Endothelial cell of umbilical vein (primary cell): ENCODE data around the gene NUMA1. TPM values are rescaled to one million over a fixed set of nuclear protein-coding genes. Genes with fewer than 3 reads are reported as not detected.

ENCODE experiments used
- BruUV-seq: library from RNA; stranded (reverse); fragments of 400-500 nt; replicated peaks from 2 replicates; lab custom pipeline; 2021; lab: Mats Ljungman, UMichigan
- CTCF ChIA-PET: fragments of 300-600, 350-600 bp; sonication (Branson Sonifier 250); formaldehyde crosslinking; loops from one replicate; lab custom pipeline; 2021; ENCODE audit warnings: antibody characterized with exemption, inconsistent platforms; lab: Charles Lee
- POLR2A ChIA-PET: fragments of 300-600, 350-600 bp; sonication (Branson Sonifier 250); formaldehyde crosslinking; loops from one replicate; lab custom pipeline; 2021; ENCODE audit warnings: antibody characterized with exemption, inconsistent platforms; lab: Charles Lee
- DNase-seq: peaks from one replicate; pipeline ENCODE4 v3.0.0-alpha.2; 2011; ENCODE audit warnings: low read depth, low spot score
- FAIRE-seq: peaks from 2 replicates; lab custom pipeline; 2011; peaks lifted over from hg19 to GRCh38; lab: Jason Lieb, UNC
- H2AFZ ChIP-seq: 2 replicates; pipeline ENCODE4 v1.6.0; 2012; ENCODE audit warnings: low read depth, low read length, control low read depth, inconsistent platforms
- H3K27ac ChIP-seq: 2 replicates; pipeline ENCODE4 v1.5.1; 2011; ENCODE audit warnings: low read depth, mild to moderate bottlenecking, control low read depth, low read length, moderate library complexity; ENCODE audit not compliant: insufficient read depth
- H3K27me3 ChIP-seq, 2 experiments: 2 replicates each; pipeline versions ENCODE4 v1.6.0 to v1.6.1; 2011; ENCODE audit warnings: low read length in 2 of 2, mixed read lengths in 1 of 2; ENCODE audit not compliant: control insufficient read depth in 2 of 2, insufficient read depth in 2 of 2
- H3K36me3 ChIP-seq, 2 experiments: 2 replicates in 1 of 2; 3 replicates in 1 of 2; pipeline ENCODE4 v1.5.1; 2011; ENCODE audit warnings: low read length in 2 of 2, mild to moderate bottlenecking in 1 of 2, moderate library complexity in 1 of 2; ENCODE audit not compliant: control insufficient read depth in 2 of 2, insufficient read depth in 2 of 2; ENCODE audit errors: extremely low read depth in 1 of 2
- H3K4me1 ChIP-seq: 3 replicates; pipeline ENCODE4 v1.5.1; 2011; ENCODE audit warnings: mild to moderate bottlenecking, low read length; ENCODE audit not compliant: control insufficient read depth, insufficient read depth; ENCODE audit errors: extremely low read depth
- H3K4me2 ChIP-seq: 2 replicates; pipeline ENCODE4 v1.6.1; 2011; ENCODE audit warnings: low read length, control low read depth, mixed read lengths; ENCODE audit not compliant: insufficient read depth
- H3K4me3 ChIP-seq, 3 experiments: fragments of 200-600 bp in 1 of 3; sonication (generic), shearing (Covaris generic) in 1 of 3; replicated peaks in 1 of 3; 2 replicates each; pipeline ENCODE4 v1.5.1; 2011 to 2016; ENCODE audit warnings: control low read depth in 3 of 3, low read length in 3 of 3, mild to moderate bottlenecking in 2 of 3, inconsistent platforms in 1 of 3, low read depth in 1 of 3, moderate library complexity in 1 of 3; ENCODE audit not compliant: insufficient read depth in 1 of 3
- H3K79me2 ChIP-seq: 2 replicates; pipeline ENCODE4 v1.6.0; 2012; ENCODE audit warnings: low read length, inconsistent platforms; ENCODE audit not compliant: control insufficient read depth, insufficient read depth
- H3K9ac ChIP-seq: replicated peaks from 2 replicates; pipeline ENCODE3; 2011; ENCODE audit warnings: low read length, control low read depth; ENCODE audit not compliant: insufficient read depth; ENCODE audit errors: extremely low read depth
- H3K9me1 ChIP-seq: replicated peaks from 3 replicates; pipeline ENCODE4 v1.6.0; 2011; ENCODE audit warnings: mild to moderate bottlenecking, low read length; ENCODE audit not compliant: control insufficient read depth, insufficient read depth; ENCODE audit errors: extremely low read depth
- H3K9me3 ChIP-seq: replicated peaks from 2 replicates; pipeline ENCODE4 v1.5.1; 2012; ENCODE audit warnings: low read length, inconsistent platforms; ENCODE audit not compliant: control insufficient read depth, insufficient read depth
- H4K20me1 ChIP-seq: replicated peaks from 2 replicates; pipeline ENCODE3; 2011; ENCODE audit warnings: mild to moderate bottlenecking, low read length; ENCODE audit not compliant: control insufficient read depth, insufficient read depth; ENCODE audit errors: extremely low read depth
- EZH2 ChIP-seq: IDR thresholded peaks from 2 replicates; pipeline ENCODE4 v1.6.1; 2012; ENCODE audit warnings: borderline replicate concordance, low read depth, mild to moderate bottlenecking, moderate library complexity, low read length, inconsistent platforms; ENCODE audit not compliant: severe bottlenecking
- FOS ChIP-seq: IDR thresholded peaks from 2 replicates; pipeline ENCODE4 v1.6.1; 2011; ENCODE audit warnings: mild to moderate bottlenecking, low read length, moderate library complexity, borderline replicate concordance; ENCODE audit not compliant: insufficient read depth
- GATA2 ChIP-seq: IDR thresholded peaks from 2 replicates; pipeline ENCODE4 v1.7.0; 2011; ENCODE audit warnings: low read depth, mild to moderate bottlenecking, moderate library complexity, mixed read lengths, low read length; ENCODE audit not compliant: insufficient read length, insufficient read depth
- JUN ChIP-seq: IDR thresholded peaks from 2 replicates; pipeline ENCODE4 v1.6.1; 2011; ENCODE audit warnings: borderline replicate concordance, low read depth; ENCODE audit not compliant: insufficient read length, insufficient read depth
- MYC ChIP-seq: IDR thresholded peaks from one replicate; pipeline ENCODE4 v1.6.1; 2011; ENCODE audit warnings: mild to moderate bottlenecking, low read depth, low read length
- POLR2A ChIP-seq: IDR thresholded peaks from 2 replicates; pipeline ENCODE4 v1.6.1; 2012; ENCODE audit warnings: low read depth, mild to moderate bottlenecking, control low read depth, low read length
- POLR2AphosphoS5 ChIP-seq: IDR thresholded peaks from 2 replicates; pipeline ENCODE4 v1.6.1; 2012; ENCODE audit warnings: low read depth, mild to moderate bottlenecking, control low read depth, low read length, moderate library complexity; ENCODE audit not compliant: insufficient read depth
- dilution Hi-C: fragments of 300-500 bp; cut with MboI; formaldehyde crosslinking; loops from one replicate; pipeline ENCODE4 v1.15.0; 2019; ENCODE audit warnings: low sequenced_read_pairs; ENCODE audit not compliant: extremely low pct_ligation_motif_present
- intact Hi-C: fragments of 100-400 bp; cut with micrococcal nuclease; formaldehyde crosslinking; loops from one replicate; pipeline ENCODE4 v1.10.0; 2022
- polyA plus RNA-seq, 4 experiments: library from polyadenylated mRNA; depleted of rRNA in 3 of 4; stranded (reverse) in 3 of 4; unstranded in 1 of 4; fragments of >200 nt; gene quantifications; 2 replicates each; pipeline versions ENCODE4 v1.2.1 to v1.2.3, GENCODE V29; 2011 to 2012; ENCODE audit warnings: missing spikeins in 1 of 4
- total RNA-seq: library from RNA; stranded (reverse); gene quantifications from 2 replicates; pipeline ENCODE4 v1.2.3, GENCODE V29; 2021
- TF ChIP-seq, protein P1 (sequence below), 2 donors: IDR thresholded peaks; 1 replicate in 1 of 2; 2 replicates in 1 of 2; pipeline ENCODE4 v1.5.1; 2011; ENCODE audit warnings: low read length in 2 of 2, mild to moderate bottlenecking in 2 of 2, moderate library complexity in 2 of 2, control low read depth in 1 of 2, inconsistent platforms in 1 of 2, low read depth in 1 of 2; ENCODE audit not compliant: insufficient read depth in 1 of 2; ENCODE audit errors: extremely low read depth in 1 of 2
- TF ChIP-seq, protein P2 (sequence below): IDR thresholded peaks from 2 replicates; pipeline ENCODE4 v1.6.1; 2011; ENCODE audit not compliant: insufficient read depth, insufficient read length

The NUMA1 gene
- total and polyA plus RNA-seq, 2 donors (not counting 3 experiments of a cell fraction or from before 2014, with no cell fraction given) = 120 to 164 TPM

- Histone ChIP-seq H3K4me3 (no peak overlapping the region), H3K9me1 (no peaks in the 10 kb centered on the region), H3K36me3 (peaks cover 4 to 17% of the 10 kb centered on the region in 2 experiments), H3K79me2 (peaks cover 60% of the 10 kb centered on the region), H3K27ac (no peak overlapping the region), H2AFZ (no peak overlapping the region), H3K4me1 (no peaks in the 10 kb centered on the region), H3K9me3 (no peaks in the 10 kb centered on the region), H3K27me3 (no peaks in the 10 kb centered on the region), H4K20me1 (no peaks in the 10 kb centered on the region), H3K4me2 (no peak overlapping the region), H3K9ac (no peak overlapping the region)
- POLR2A ChIA-PET = no interaction called here
- dilution Hi-C loops = no loop called here
- DNase-seq (no peak), FAIRE-seq (no peak)
- TF ChIP-seq, protein P1, sequence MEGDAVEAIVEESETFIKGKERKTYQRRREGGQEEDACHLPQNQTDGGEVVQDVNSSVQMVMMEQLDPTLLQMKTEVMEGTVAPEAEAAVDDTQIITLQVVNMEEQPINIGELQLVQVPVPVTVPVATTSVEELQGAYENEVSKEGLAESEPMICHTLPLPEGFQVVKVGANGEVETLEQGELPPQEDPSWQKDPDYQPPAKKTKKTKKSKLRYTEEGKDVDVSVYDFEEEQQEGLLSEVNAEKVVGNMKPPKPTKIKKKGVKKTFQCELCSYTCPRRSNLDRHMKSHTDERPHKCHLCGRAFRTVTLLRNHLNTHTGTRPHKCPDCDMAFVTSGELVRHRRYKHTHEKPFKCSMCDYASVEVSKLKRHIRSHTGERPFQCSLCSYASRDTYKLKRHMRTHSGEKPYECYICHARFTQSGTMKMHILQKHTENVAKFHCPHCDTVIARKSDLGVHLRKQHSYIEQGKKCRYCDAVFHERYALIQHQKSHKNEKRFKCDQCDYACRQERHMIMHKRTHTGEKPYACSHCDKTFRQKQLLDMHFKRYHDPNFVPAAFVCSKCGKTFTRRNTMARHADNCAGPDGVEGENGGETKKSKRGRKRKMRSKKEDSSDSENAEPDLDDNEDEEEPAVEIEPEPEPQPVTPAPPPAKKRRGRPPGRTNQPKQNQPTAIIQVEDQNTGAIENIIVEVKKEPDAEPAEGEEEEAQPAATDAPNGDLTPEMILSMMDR (IDR thresholded peaks at IDR 0.05; ENCODE audit: extremely low read depth in 1 of 2, insufficient read depth in 1 of 2, low read depth in 1 of 2, low read length in 2 of 2) = no peak
- TF ChIP-seq, protein P2, sequence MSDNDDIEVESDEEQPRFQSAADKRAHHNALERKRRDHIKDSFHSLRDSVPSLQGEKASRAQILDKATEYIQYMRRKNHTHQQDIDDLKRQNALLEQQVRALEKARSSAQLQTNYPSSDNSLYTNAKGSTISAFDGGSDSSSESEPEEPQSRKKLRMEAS = no peak
- no peak for TF ChIP-seq JUN
- no peak for TF ChIP-seq POLR2A
- intact Hi-C loops = no loop called here
- CTCF ChIA-PET = no interaction called here
- no TSS peak for BruUV-seq
Observed at GRCh38 chr11:71971680-71972079, 108.7 kb downstream of the NUMA1 start.

GRCh38 chr11:71964641-71965040, 115.7 kb downstream of the NUMA1 start:
- FAIRE-seq (no peak), DNase-seq (no peak)
- Histone ChIP-seq H3K9me1 (no peaks in the 10 kb centered on the region), H3K9ac (no peak overlapping the region), H3K79me2 (peaks cover 55% of the 10 kb centered on the region), H3K4me2 (no peak overlapping the region), H2AFZ (no peak overlapping the region), H3K4me1 (peaks cover 20% of the 10 kb centered on the region), H3K9me3 (no peaks in the 10 kb centered on the region), H3K27ac (no peak overlapping the region), H3K27me3 (no peaks in the 10 kb centered on the region), H3K36me3 (peaks cover 10 to 13% of the 10 kb centered on the region in 2 experiments), H4K20me1 (no peaks in the 10 kb centered on the region), H3K4me3 (no peak overlapping the region)
- TF ChIP-seq POLR2AphosphoS5 (no peak), POLR2A (no peak), MYC (no peak), JUN (no peak), FOS (no peak), EZH2 (no peak), GATA2 (no peak)
- TF ChIP-seq, protein P1 (IDR thresholded peaks at IDR 0.05; ENCODE audit: extremely low read depth in 1 of 2, insufficient read depth in 1 of 2, low read depth in 1 of 2, low read length in 2 of 2) = no peak
- TF ChIP-seq, protein P2 = no peak
- BruUV-seq = no TSS peak
- ChIA-PET CTCF (no interaction called here), POLR2A (no interaction called here)
- dilution Hi-C loops (no loop called here), intact Hi-C loops (no loop called here)
